HUES48 (cell line): Measurements from ENCODE around the gene SLC30A7.
"Not testable (repeated sequence)": the region's sequence is repeated elsewhere in the genome, so short reads cannot be mapped to it uniquely, and the experiment has no call there.

Experiments
- H3K27ac ChIP-seq: one replicate; pipeline ENCODE4 v1.7.0; 2013; ENCODE audit warnings: low read depth, low read length, inconsistent platforms
- H3K27me3 ChIP-seq: 2 replicates; pipeline ENCODE4 v1.6.1; 2013; ENCODE audit warnings: mild to moderate bottlenecking, low read length; ENCODE audit not compliant: control insufficient read depth, insufficient read depth
- H3K36me3 ChIP-seq: 2 replicates; pipeline ENCODE4 v1.6.1; 2013; ENCODE audit warnings: low read length; ENCODE audit not compliant: control insufficient read depth, insufficient read depth
- H3K4me1 ChIP-seq: 2 replicates; pipeline ENCODE4 v1.6.1; 2013; ENCODE audit warnings: mild to moderate bottlenecking, low read length; ENCODE audit not compliant: control insufficient read depth, insufficient read depth
- H3K4me3 ChIP-seq: 2 replicates; pipeline ENCODE4 v1.5.1; 2013; ENCODE audit warnings: mild to moderate bottlenecking, low read depth, low read length
- H3K9ac ChIP-seq: 2 replicates; pipeline ENCODE4 v1.6.1; 2013; ENCODE audit warnings: mild to moderate bottlenecking, low read depth, low read length, moderate library complexity
- H3K9me3 ChIP-seq: 2 replicates; pipeline ENCODE4 v1.6.1; 2013; ENCODE audit warnings: low read length; ENCODE audit not compliant: control insufficient read depth, insufficient read depth

Gene SLC30A7

GRCh38 chr1:100912019-100912418, 16.1 kb downstream of the SLC30A7 start:
- H3K9ac ChIP-seq: no peak overlapping the region
- H3K4me3 ChIP-seq: no peak overlapping the region
- peaks cover 95% of the 10 kb centered on the region for H3K36me3 ChIP-seq

DNA sequence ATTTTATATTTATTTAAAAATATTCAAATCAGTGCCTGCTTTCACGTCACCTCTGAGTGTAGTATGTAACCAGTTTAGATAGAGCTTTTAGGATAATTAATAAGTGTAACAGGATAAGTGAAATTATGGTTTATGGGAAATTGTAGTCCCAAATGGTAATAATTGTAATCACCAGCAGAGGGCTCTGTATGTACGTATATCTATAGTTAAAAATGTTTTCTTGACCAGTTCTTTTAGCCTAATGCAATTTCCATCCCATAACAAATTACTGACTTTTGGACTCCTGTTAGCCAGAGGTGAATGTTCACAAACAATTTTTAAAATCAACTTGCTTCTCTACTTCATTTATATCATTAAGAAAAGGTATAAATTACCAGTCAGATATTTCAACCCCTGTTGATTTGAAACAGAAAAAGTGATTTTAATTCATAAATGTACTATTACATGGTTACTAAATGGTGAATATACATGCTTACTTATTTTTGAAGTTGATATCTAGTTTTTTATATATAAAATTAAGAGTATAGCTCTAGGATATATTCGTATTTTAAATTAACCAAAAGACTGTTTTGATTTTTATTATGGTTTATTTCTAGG, 25.3 kb downstream of the SLC30A7 start:
- H3K27me3 ChIP-seq: no peaks in the 10 kb centered on the region
- no peak overlapping the region for H3K4me3 ChIP-seq
- H3K36me3 ChIP-seq: peaks cover 76% of the 10 kb centered on the region
- no peak overlapping the region for H3K27ac ChIP-seq
- no peaks in the 10 kb centered on the region for H3K4me1 ChIP-seq
- no peak overlapping the region for H3K9ac ChIP-seq
- H3K9me3 ChIP-seq: no peaks in the 10 kb centered on the region

More at GRCh38 chr1:100912019-100912418, 16.1 kb downstream of the SLC30A7 start:
- Histone ChIP-seq H3K4me1 (no peaks in the 10 kb centered on the region), H3K27ac (no peak overlapping the region), H3K27me3 (no peaks in the 10 kb centered on the region), H3K9me3 (no peaks in the 10 kb centered on the region)

- Histone ChIP-seq H3K9ac (no peak overlapping the region), H3K4me1 (no peaks in the 10 kb centered on the region), H3K27ac (no peak overlapping the region), H3K36me3 (peaks cover 49% of the 10 kb centered on the region), H3K9me3 (no peaks in the 10 kb centered on the region), H3K27me3 (no peaks in the 10 kb centered on the region), H3K4me3 (no peak overlapping the region)
Observed at GRCh38 chr1:100924212-100924611, 28.3 kb downstream of the SLC30A7 start.

- H3K4me1 ChIP-seq: no peaks in the 10 kb centered on the region
- no peak overlapping the region for H3K9ac ChIP-seq
- H3K27me3 ChIP-seq: no peaks in the 10 kb centered on the region
- H3K27ac ChIP-seq: no peak overlapping the region
- H3K9me3 ChIP-seq: no peaks in the 10 kb centered on the region
- H3K36me3 ChIP-seq: peaks cover 48% of the 10 kb centered on the region
- H3K4me3 ChIP-seq: no peak overlapping the region
Observed at GRCh38 chr1:100924991-100925390, 29.1 kb downstream of the SLC30A7 start.

- Histone ChIP-seq H3K36me3 (peaks cover 47% of the 10 kb centered on the region), H3K4me1 (no peaks in the 10 kb centered on the region), H3K27ac (no peak overlapping the region), H3K4me3 (no peak overlapping the region), H3K9ac (no peak overlapping the region), H3K9me3 (no peaks in the 10 kb centered on the region), H3K27me3 (no peaks in the 10 kb centered on the region)
Observed at GRCh38 chr1:100926240-100926639, 30.4 kb downstream of the SLC30A7 start.

DNA sequence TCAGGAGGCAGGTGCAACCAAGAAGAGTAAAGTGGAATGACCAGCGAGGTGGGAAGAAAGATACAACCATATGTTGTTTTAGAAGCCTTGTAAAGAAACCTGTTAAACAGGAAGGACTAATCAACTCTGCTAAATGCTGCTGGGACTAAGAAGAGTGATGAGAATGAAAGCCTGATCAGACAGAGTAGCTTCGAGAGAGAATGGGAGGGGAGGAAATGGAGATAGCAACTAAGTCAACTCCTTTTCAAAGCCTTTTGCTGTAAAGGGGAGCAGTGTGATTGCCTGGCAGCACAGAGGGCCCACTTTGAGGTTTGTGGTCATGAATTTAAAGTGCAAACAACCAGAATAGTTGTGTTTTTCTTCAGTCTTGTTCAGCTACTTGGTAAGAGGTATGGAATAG, 31.4 kb downstream of the SLC30A7 start:
- H3K36me3 ChIP-seq: peaks cover 42% of the 10 kb centered on the region
- H3K4me1 ChIP-seq: no peaks in the 10 kb centered on the region
- H3K27me3 ChIP-seq: no peaks in the 10 kb centered on the region
- no peak overlapping the region for H3K9ac ChIP-seq
- H3K9me3 ChIP-seq: no peaks in the 10 kb centered on the region
- H3K27ac ChIP-seq: no peak overlapping the region
- H3K4me3 ChIP-seq: no peak overlapping the region

DNA sequence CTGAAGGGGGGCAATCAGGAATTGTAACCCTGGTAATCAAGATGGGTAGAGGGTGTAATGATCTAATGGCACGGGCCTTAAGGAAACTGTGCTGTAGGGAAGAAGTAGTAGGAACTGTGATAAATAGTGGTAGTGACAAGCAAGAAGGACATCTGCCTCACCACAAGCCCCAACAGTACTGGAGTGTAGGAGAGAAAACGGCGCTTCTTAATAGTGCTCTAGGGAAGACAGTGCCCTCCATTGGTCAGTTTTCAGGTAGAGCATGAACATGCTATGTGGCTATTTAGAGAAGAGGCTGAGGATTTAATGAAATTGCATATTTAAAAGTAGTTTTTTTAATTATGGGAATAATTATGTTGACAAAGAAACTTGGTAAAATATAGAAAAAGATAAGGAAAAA, 32.2 kb downstream of the SLC30A7 start:
- Histone ChIP-seq H3K4me3 (no peak overlapping the region), H3K36me3 (peaks cover 37% of the 10 kb centered on the region), H3K27ac (no peak overlapping the region), H3K4me1 (no peaks in the 10 kb centered on the region), H3K9ac (no peak overlapping the region), H3K9me3 (no peaks in the 10 kb centered on the region), H3K27me3 (no peaks in the 10 kb centered on the region)

DNA sequence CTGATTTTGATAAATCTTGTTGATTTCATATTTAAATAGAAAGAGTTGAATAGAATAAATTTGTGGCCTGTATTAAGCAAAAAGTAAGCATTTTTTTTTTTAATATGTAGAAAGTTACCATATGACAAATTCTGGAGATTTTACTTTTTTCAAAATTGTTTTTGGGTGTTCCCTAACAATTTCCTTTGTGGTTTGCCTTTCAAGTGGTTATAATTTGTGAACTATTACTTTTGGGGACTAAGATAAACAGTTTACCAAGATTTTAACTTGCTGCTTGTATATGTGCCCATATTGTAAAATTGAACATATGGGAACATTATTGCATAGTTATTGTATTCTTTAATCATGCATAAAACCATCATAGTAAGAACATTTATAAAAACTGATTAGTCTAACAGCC, 34.6 kb downstream of the SLC30A7 start:
- H3K4me1 ChIP-seq: no peaks in the 10 kb centered on the region
- no peak overlapping the region for H3K9ac ChIP-seq
- H3K9me3 ChIP-seq: no peaks in the 10 kb centered on the region
- H3K27me3 ChIP-seq: no peaks in the 10 kb centered on the region
- H3K27ac ChIP-seq: no peak overlapping the region
- H3K36me3 ChIP-seq: peaks cover 32% of the 10 kb centered on the region
- no peak overlapping the region for H3K4me3 ChIP-seq

- no peak overlapping the region for H3K9ac ChIP-seq
- H3K9me3 ChIP-seq: no peaks in the 10 kb centered on the region
- H3K36me3 ChIP-seq: peaks cover 29% of the 10 kb centered on the region
- H3K27me3 ChIP-seq: no peaks in the 10 kb centered on the region
- H3K4me3 ChIP-seq: no peak overlapping the region
- no peaks in the 10 kb centered on the region for H3K4me1 ChIP-seq
- no peak overlapping the region for H3K27ac ChIP-seq
Observed at GRCh38 chr1:100931716-100932115, 35.8 kb downstream of the SLC30A7 start.

- not testable (repeated sequence) for H3K27ac ChIP-seq, H3K4me1 ChIP-seq, H3K4me3 ChIP-seq, H3K9ac ChIP-seq, H3K9me3 ChIP-seq, H3K27me3 ChIP-seq
- peaks cover 45% of the 10 kb centered on the region for H3K36me3 ChIP-seq
Observed at GRCh38 chr1:100933555-100933954, 37.7 kb downstream of the SLC30A7 start.

DNA sequence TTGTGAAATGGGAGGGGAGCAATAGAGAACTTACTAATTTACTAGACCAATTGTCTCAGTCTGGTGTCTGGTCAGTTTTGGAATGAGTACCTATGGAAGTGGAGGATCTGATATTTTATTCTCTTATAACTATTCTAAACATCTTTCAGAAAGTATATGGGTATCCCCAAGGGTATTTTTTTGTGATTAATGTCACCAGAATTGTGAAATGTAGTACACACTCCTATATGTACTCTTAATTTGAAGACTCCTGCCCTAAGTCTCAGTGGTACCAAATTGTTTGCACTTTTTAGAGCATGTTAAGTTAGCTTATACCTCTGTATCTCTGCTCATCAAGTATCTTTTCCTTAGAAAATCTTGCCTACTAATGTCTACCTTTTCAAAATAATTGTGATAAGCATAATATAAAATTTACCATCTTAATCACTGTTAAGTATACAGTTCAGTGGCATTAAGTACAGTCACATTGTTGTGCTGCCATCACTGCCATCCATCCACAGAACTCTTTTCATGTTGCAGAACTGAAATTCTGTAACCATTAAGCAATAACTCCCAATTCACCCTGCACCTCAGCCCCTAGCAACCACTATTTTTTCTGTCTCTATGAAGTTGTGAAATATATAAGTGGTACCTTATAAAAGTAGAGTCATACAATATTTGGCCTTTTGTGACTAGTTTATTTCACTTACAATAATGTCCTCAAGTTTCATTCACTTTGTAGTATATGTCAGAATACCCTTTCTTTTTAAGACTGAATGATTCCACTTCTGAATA, 40.5 kb downstream of the SLC30A7 start:
- Histone ChIP-seq H3K4me1 (no peaks in the 10 kb centered on the region), H3K27ac (no peak overlapping the region), H3K9me3 (no peaks in the 10 kb centered on the region), H3K4me3 (no peak overlapping the region), H3K36me3 (peaks cover 38% of the 10 kb centered on the region), H3K9ac (no peak overlapping the region), H3K27me3 (no peaks in the 10 kb centered on the region)
